Activated T-helper 9 cell treated with anti-CD3 and anti-CD28 coated beads, Interleukin-2, amount 50 U/mL, for 16 hours (primary cell): ENCODE data around the gene GREB1L.
"Not testable (repeated sequence)": the region's sequence is repeated elsewhere in the genome, so short reads cannot be mapped to it uniquely, and the experiment has no call there.

Source experiments
- DNase-seq: peaks from one replicate; pipeline ENCODE4 v3.0.0-alpha.2; 2020; ENCODE audit warnings: low read depth

GREB1L gene

GRCh38 chr18:21242141-21242779, at the start of gene GREB1L:
GREB1L (plus strand) TSS chr18:21242232; CDS start chr18:21383519, 141,287 bp downstream.
- DNase-seq = no peak

DNA sequence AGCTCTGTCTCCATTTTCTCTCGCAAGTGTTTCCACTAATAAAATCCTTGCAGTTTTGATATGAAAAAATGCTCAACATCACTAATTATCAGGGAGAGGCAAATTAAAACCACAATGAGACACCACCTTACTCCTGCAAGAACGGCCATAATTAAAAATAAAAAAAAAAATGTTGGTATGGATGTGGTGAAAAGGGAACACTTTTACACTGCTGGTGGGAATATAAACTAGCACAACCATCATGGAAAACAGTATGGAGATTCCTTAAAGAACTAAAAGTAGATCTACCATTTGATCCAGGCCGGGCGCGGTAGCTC, 49.8 kb upstream of the GREB1L start:
- DNase-seq = no peak

DNA sequence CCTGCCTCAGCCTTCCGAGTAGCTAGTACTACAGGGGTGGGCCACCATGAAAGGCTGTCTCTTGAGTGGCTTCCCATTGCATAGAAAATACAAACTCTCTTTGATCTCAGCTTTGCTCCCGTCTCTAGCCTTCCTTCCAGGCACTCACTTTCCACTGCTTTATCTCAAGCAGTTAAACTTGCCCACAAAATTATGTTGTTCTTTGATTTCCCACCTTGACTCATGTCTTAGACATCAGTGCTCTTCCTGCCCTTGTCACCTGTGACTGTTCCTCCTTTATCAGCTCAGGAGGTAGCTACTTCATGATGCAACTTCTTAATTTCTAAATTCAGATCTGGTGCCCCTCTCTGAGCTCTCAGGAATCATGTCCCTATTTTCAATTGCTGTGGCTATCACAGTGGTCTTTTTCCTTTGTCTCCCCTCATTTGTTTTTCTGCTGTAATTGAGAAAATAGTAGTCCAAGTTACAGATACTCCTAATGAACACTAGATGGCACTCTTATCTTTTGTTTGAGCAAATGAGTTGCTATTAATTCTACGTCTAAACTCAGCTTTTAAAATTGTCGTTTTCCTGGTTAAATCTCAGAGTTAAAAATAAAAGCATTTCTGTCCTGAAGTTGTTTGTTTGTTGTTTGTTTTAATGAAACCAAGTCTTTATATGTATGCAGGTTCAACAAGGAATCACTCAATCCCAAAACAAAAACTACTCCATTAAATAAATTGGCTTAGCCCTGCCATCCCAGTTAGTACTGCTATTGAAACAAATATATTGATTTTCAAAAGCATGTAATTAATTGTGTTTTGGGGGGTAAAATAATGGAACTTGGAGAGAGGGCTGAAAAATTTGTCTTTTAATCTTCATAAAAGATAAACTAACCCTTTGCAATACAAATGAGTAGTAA, 46.9 kb upstream of the GREB1L start:
- DNase-seq = no peak

DNA sequence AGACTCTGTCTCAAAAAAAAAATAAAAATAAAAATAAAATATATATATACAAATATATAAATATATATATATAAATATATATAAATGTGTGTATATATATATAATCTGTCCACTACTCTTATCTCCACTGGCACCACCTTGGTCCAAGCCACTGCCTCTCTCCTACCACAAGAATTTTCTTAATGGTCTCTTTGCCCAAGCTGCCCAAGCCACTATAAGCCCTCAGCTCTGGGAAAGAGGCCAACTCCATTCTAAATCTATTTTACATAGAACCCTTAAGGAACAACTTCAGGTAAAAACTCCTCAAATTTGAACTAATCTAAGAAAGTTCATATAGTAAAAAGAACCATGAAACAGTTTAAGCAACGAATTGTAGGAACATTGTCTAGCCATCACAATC, 45.6 kb upstream of the GREB1L start:
- DNase-seq = no peak

DNA sequence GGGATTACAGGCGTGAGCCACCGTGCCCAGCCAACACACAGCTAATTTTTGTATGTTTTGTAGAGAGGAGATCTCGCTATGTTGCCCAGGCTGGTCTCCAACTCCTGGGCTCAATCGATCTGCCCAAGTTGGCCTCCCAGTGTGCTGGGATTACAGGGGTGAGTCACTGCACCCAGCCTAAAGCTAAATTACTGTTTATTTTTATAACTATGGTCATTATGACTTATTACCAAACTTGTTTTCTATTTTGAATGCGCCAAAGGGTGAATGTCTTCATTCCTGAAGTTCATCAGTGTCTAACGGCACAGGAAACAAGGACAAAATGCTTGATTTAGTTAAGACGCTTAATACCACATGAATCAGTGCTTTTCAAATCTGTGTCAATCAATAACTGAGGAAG, 38.9 kb upstream of the GREB1L start:
- no peak for DNase-seq

DNA sequence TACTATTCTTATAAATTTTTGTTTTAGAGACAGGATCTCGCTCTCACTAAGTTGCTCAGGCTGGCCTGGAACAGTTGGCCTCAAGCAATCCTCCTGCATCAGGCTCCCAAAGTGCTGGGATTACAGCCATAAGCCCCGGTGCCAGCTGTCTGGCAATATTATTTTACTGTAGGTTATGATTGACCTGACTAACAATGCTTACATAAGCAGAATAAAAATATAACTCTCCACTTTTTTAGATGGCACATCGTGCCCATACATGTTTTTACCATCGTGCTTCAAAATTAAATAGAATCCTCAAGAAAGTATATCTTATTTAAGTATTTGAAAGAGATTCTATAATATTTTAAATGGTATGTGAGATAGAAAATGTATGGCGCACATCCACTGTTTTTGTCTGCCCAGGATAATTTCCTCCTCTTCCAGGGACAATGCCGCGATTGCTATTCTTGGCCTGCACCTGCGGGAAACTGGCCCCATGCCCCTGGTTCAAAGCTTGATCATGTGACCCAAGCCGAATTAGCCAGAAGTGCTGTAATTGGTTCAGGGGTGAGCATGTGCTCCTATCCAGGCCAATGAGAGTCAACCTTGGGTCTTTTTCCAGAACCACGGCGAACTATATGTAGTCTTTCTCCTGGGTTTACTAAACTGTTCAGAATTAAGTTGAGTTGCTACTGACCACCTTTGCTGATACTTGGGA, 38.3 kb upstream of the GREB1L start:
- DNase-seq = no peak

- no peak for DNase-seq
These were observed 36.3 kb upstream of the GREB1L start for GRCh38 chr18:21205695-21206094.

DNA sequence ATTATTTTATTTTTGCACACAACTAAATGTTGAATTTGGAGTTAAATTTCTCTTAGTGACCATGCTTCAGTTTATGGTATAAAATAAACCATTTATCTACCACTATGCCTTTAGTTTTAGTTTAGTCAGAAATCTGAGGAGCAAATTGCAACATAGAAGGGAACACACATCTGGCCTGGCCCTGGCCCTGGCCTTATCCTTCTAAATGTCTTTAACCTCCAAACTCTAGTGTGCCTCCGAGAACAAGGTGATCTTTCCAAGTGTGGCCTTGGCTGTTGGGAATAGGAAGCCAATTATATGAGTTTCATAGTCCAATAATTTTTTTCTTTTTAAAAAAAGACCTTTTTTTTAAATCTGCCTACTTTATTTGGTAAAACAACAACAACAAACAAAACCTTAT, 31.8 kb upstream of the GREB1L start:
- no peak for DNase-seq

DNA sequence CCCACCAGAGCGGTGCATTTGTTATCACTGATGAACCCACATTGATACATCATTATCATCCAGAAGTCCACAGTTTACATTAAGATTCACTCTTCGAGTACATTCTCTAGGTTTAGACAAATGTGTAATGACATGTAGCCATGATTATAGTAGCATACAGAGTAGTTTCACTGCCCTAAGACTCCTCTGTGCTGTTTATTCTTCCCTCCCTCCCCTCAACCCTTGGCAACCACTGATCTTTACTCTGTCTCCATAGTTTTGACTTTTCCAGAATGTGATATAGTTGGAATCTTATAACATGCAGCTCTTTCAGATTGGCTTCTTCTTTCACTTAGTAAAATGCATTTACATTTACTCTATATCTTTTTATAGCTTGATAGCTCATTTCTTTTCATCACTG, 31.2 kb upstream of the GREB1L start:
- DNase-seq = no peak

- not testable (repeated sequence) for DNase-seq
These were observed 27.6 kb upstream of the GREB1L start for GRCh38 chr18:21214409-21214808.

DNA sequence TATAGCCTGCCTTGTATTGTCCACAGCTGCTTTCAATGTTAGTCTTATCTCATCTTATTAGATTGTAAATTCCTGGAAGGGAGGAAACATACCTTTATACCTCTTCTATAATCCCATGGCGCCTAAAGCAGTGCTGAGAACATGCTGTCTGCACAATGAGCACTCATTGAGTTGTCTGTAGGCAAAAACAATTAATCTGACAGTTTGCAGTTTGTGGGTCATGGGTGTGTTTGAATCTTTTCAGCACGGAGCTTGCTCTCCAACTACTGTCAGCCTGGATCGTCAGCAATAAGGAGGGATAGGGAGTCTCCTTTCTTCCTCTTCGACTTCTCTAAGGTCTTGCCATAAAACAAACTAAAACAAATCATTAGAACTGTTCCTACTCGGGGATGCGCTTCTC, 26.5 kb upstream of the GREB1L start:
- DNase-seq = no peak

DNA sequence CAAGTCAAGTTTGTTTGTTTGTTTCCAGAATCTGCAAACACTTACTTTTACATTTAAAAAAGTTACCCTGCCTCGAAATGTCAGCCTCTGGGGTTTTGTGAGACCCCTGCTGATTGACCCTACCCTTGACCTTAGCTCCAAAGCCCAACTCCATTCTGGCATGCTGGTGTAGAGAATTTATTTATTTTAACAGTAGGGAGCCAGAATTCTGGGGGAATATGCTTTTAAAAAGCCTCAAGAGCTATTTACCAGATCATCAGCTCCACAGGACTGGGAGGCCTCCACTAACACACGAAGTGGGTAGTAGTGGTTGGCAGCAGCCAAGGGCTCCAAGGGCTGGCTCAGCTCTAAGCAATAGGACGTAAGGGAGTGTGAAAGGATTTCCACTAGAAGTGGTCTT, 23.2 kb upstream of the GREB1L start:
- DNase-seq = no peak

- DNase-seq = no peak
These were observed 11.6 kb upstream of the GREB1L start for GRCh38 chr18:21230436-21230835.

DNA sequence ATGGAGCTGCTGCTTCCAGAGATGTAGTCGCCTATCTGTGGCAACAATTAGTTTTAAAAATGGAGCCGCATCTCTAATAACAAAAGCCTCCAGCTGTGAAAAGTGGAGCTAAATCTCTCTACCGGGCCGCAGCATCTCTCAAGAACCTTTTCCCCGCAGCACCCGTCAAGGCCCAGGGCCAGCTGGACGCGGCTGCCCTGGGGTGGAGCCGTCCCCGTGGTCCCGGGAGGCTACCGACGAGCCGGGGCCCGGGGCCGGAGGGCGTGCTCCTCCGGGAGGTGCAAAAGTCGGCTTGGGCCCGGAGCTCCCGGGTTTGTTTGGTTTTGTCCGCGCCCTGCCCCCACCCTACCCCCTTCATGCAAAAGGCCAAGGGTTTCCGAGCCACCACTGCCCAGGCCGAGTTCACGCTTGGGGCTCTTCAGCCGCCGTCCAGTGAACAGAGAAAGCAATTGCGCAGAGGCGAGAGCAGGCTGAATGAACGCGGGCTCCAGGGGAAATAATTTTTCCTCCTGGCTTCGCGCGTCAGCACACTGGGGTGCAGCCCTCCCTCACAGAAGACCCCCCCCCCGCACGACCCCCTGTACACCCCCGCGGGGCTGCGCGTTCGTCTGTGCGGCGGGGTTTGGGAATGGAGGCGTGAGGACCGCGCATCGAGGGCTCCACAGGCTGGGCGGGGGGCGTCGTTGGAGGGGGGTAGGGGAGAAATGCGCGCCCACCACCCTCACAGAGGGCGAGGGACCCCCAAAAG, 557 bp upstream of the GREB1L start:
- no peak for DNase-seq

DNA sequence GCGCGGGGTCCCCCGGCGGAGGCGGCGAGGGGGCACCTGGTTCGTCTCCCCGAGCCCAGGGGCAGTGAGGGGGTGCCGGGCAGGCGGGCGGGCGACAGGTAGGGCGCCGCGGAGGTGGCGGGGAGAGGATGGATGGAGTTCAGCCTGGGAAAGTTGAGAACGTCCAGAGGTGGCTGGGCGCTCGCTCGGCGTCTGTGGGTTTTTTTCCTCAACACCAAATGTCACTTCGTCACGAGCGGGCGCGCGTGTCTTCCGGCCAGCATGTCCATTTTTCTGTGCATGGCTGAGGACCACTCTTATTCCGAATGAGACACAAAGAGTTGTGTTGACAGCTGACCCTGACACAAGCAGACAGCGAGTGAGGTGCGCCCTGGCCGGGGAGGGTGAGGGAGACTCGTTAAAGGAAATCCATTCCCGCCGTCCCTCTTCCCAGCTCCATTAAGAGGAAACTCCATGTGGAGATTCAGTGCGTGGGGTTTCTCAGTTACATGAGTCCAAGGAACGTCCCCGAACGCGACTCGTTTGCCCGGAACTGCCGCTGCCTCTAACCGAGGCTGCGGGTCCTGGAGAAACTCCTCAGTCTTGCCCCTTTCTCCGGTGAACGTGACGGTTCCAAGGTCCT, 859 bp downstream of the GREB1L start:
- DNase-seq = no peak

GRCh38 chr18:21254576-21254975, 12.5 kb downstream of the GREB1L start:
- no peak for DNase-seq

DNA sequence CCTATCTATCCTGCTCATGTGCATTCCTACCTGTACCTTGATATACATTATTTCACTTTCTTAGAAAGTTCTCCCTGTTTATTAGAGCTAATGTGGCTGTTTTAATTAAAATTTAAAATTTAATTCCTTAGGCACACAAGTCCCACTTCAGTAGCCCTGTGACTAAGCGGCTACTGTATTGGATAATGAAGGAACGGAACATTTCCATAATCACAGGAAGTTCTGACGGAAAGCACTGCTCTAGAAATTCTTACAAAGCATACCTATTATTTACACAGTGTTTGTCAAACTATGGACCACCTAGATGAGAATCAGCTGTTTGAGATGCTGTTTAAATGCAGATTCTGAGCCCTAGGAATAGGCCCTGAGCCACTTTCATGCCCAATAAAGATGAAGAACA, 13.2 kb downstream of the GREB1L start:
- DNase-seq = no peak

DNA sequence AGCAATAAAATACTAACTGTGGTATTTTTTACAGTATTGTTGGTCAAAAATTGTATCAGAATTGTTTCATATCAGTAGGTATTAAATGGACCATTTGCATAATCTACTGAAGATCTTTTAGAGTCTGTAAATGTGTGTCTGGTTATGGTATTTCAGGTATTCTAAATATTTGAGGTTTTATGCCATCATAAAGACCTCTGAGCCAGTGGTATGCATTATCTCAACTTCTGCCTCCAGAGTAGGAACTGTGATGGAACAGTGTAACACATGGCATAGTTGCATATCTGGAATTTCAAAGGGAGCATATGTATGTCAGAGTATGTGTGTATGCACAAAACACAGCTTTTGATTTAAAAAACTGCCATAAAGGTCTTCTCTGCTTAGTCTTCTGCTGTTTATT, 15.4 kb downstream of the GREB1L start:
- DNase-seq = no peak

GRCh38 chr18:21260621-21261020, 18.6 kb downstream of the GREB1L start:
- DNase-seq = no peak

GRCh38 chr18:21261352-21261751, 19.3 kb downstream of the GREB1L start:
- DNase-seq = no peak

DNA sequence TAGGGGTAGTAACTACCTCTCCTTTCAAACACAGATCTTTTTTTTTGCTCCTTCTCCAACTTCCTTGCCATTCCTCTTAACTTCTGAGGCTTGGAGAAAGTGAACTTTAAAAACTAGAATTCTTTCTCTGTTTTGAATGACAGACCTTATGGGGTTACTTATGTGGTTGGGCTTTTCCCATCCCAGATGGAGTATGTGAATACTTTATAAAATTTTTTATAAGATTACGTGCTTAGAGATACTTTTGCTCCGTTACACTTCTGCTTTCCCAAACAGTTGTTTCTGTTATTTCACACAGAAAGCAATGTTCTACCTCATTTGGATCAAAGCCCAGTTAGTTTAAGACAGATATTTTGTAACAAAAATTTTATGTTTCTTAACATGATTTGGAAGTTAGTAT, 20.2 kb downstream of the GREB1L start:
- no peak for DNase-seq

- DNase-seq = no peak
These were observed 20.9 kb downstream of the GREB1L start for GRCh38 chr18:21262979-21263378.
